Ovary (tissue), 9 donors: ENCODE data around the gene DAP. TPM values are rescaled to one million over a fixed set of nuclear protein-coding genes. Genes with fewer than 3 reads are reported as not detected.

Source experiments
- DNase-seq, 5 donors: peaks; one replicate each; pipeline ENCODE4 v3.0.0-alpha.2; 2019 to 2020
- H3K27ac ChIP-seq, 2 donors: fragments of 200-600 bp; one replicate each; pipeline versions ENCODE4 v1.5.1 to v1.8.0; 2019 to 2022
- H3K27me3 ChIP-seq: fragments of 200-600 bp; one replicate; pipeline ENCODE4 v1.8.0; 2022
- H3K36me3 ChIP-seq: fragments of 200-600 bp; sonication (generic); one replicate; pipeline ENCODE4 v1.5.1; 2019
- H3K4me1 ChIP-seq: one replicate; pipeline ENCODE4 v1.8.1; 2013; ENCODE audit warnings: mild to moderate bottlenecking, moderate library complexity; ENCODE audit not compliant: insufficient read depth
- H3K4me3 ChIP-seq: fragments of 200-600 bp; sonication (generic); one replicate; pipeline ENCODE4 v1.5.1; 2017
- H3K9me3 ChIP-seq, 2 donors: fragments of 200-600 bp in 1 of 2; sonication (generic) in 1 of 2; one replicate each; pipeline versions ENCODE4 v1.5.1 to v1.8.1; 2013 to 2019; ENCODE audit warnings: mild to moderate bottlenecking in 1 of 2, moderate library complexity in 1 of 2
- EP300 ChIP-seq: sonication (generic); formaldehyde crosslinking; IDR thresholded peaks from one replicate; pipeline ENCODE4 v1.6.1; 2017; ENCODE audit warnings: antibody characterized with exemption
- POLR2A ChIP-seq: fragments of 450-650 bp; IDR thresholded peaks from one replicate; pipeline ENCODE4 v1.6.1; 2017; ENCODE audit warnings: antibody characterized with exemption, mild to moderate bottlenecking, moderate library complexity
- WGBS, 3 donors: extraction: QIAGEN DNeasy Blood & Tissue Kit in 1 of 3; methylation state at CpG; one replicate each; pipeline versions ENCODE4 v1.1.5 to v1.1.7; 2013 to 2017; 5-methylcytosine and 5-hydroxymethylcytosine counted together
- intact Hi-C, 4 donors: fragments of 100-400 bp; cut with DNase I; formaldehyde crosslinking; loops; one replicate each; pipeline versions ENCODE4 v1.11.0 to v1.15.1; 2022 to 2023
- polyA plus RNA-seq, 2 donors: library from polyadenylated mRNA; stranded (reverse); fragments of 200-250 nt in 1 of 2; fragments of 350-450 nt in 1 of 2; fragmentation: Illumina TruSeq in 1 of 2; extraction: RNeasy Lipid Tissue Mini Kit (QIAGEN cat#74804) in 1 of 2; gene quantifications; one replicate each; pipeline ENCODE4 v1.2.3, GENCODE V29; 2013 to 2014
- total RNA-seq, 7 donors: library from RNA; depleted of rRNA in 2 of 7; stranded (reverse); fragments of >200 nt in 2 of 7; fragmentation: NEBNext Ultra II Directional in 3 of 7; extraction: Animal tissue kit (Norgen Biotek cat#: 25700) in 3 of 7; gene quantifications; one replicate each; pipeline versions ENCODE4 v1.1.0 to v1.2.4, GENCODE V29; 2016 to 2023
- TF ChIP-seq, protein P1 (sequence below), 3 donors: fragments of 450-650 bp in 2 of 3; fragments of 200-600 bp in 1 of 3; IDR thresholded peaks; one replicate each; pipeline versions ENCODE4 v1.5.1 to v1.8.0; 2016 to 2022; ENCODE audit warnings: antibody characterized with exemption in 3 of 3, mild to moderate bottlenecking in 1 of 3
- donor health status: DM: no; HTN: no; CAD: no; lungs with moderate emphysema.
- donor health status: DM: no; HTN: no; CAD: no.
- donor health status: Bipolar disorder and iron deficiency.
- donor health status: DM: yes; HTN: yes; CAD: no.
- donor health status: DM: no; HTN: no; CAD: no.
- donor health status: DM: yes; HTN: yes; CAD: no.

DAP gene
- total and polyA plus RNA-seq, 9 donors, result 32.0 to 159 (median 88.5) TPM

DNA sequence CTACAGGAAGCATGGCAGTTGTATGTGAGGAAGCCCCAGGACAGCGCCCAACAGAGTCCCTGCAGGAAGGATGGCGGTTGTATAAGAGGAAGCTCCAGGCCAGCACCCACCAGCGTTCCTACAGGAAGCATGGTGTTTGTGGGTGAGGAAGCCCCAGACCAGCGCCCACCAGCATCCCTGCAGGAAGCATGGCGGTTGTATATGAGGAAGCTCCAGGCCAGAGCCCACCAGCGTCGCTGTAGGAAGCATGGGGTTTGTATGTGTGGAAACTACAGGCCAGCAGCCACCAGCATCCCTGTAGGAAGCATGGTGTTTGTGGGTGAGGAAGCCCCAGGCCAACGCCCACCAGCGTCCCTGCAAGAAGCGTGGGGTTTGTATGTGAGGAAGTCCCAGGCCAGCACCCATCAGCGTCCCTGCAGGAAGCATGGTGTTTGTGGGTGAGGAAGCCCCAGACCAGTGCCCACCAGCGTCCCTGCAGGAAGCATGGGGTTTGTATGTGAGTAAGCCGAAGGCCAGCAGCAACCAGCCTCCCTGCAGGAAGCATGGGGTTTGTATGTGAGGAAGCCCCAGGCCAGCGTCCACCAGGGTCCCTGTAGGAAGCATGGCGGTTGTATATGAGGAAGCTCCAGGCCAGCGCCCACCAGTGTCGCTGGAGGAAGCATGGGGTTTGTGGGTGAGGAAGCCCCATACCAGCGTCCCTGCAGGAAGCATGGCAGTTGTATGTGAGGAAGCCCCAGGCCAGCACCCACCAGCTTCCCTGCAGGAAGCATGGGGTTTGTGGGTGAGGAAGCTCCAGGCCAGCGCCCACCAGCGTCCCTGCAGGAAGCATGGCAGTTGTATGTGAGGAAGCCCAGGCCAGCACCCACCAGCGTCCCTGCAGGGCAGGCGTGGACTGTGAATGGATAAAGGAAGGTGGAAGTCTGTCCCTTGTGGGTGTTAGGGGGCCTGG lies 79.0 kb downstream of the DAP start:
- TF ChIP-seq, protein P1, sequence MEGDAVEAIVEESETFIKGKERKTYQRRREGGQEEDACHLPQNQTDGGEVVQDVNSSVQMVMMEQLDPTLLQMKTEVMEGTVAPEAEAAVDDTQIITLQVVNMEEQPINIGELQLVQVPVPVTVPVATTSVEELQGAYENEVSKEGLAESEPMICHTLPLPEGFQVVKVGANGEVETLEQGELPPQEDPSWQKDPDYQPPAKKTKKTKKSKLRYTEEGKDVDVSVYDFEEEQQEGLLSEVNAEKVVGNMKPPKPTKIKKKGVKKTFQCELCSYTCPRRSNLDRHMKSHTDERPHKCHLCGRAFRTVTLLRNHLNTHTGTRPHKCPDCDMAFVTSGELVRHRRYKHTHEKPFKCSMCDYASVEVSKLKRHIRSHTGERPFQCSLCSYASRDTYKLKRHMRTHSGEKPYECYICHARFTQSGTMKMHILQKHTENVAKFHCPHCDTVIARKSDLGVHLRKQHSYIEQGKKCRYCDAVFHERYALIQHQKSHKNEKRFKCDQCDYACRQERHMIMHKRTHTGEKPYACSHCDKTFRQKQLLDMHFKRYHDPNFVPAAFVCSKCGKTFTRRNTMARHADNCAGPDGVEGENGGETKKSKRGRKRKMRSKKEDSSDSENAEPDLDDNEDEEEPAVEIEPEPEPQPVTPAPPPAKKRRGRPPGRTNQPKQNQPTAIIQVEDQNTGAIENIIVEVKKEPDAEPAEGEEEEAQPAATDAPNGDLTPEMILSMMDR (IDR thresholded peaks at IDR 0.05), result no peak
- TF ChIP-seq EP300 (no peak), POLR2A (no peak)
- 88 to 94% (median 89%) methylated on average over 22 of the region's 22 CpGs for WGBS, 3 donors
- no peak overlapping the region for H3K4me3 ChIP-seq
- H3K36me3 ChIP-seq, result no peaks in the 10 kb centered on the region
- no peak for DNase-seq
- H3K4me1 ChIP-seq, result no peaks in the 10 kb centered on the region
- H3K27me3 ChIP-seq, result no peaks in the 10 kb centered on the region
- H3K9me3 ChIP-seq, result no peaks in the 10 kb centered on the region
- intact Hi-C loops, result no loop called here
- no peak overlapping the region for H3K27ac ChIP-seq

DNA sequence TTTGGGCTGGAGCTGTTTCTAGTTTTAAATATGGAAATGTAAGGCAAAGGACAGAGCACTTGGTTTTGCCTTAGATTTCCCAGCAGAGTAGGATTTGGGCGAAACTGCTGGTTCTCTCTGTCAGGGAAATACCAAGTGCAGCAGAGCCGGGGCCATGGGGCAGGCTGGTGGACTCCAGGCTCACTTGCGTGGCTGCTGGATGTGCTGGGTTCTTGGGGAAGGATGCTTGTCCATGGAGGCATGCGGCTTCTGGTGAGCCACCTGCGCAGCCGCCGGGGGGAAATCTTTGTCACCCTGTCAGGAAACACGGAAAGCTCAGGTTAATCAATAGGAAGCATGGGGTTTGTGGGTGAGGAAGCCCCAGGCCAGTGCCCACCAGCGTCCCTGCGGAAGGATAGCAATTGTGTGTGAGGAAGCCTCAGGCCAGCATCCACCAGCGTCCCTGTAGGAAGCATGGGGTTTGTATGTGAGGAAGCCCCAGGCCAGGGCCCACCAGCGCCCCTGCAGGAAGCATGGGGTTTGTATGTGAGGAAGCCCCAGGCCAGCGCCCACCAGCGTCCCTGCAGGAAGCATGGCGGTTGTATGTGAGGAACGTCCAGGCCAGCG lies 80.1 kb downstream of the DAP start:
- H3K36me3 ChIP-seq, result no peaks in the 10 kb centered on the region
- 94 to 96% (median 96%) methylated on average over 17 of the region's 17 CpGs for WGBS, 3 donors
- intact Hi-C loops, result no loop called here

DNA sequence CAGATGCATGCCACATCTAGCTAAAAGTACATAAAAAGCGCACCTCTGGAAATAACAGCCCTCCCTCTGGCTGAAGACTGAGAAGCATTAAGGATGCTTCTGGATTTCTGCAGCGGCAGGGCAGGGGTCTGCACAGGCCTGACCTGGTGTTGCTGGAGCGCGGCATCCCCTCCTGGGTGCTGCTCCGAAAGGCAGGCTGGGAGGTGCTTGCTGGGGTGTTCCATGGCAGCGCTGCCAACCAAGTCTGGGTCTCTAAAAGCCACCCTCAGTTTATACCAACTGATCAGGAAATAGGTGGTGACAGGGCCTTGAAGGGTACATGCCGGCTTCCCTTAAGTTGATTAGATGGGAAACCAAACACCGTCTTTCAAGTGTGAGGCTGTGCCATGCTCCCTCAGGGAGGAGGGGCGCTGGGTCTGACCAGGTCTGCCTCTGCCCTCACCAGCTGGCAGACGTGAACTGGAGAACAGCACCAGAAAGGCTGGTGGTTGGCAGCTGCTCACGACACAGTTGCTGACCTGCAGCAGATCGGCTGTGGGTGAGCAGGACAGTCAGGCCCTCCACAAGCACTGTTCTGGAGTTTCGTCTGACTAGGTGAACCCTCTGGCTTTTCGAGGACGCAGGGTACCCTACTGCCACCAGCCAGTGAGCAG lies 81.6 kb downstream of the DAP start:
- Histone ChIP-seq H3K9me3 (no peaks in the 10 kb centered on the region), H3K36me3 (no peaks in the 10 kb centered on the region), H3K27me3 (no peaks in the 10 kb centered on the region), H3K4me1 (no peaks in the 10 kb centered on the region), H3K27ac (no peak overlapping the region), H3K4me3 (no peak overlapping the region)
- WGBS, 3 donors, result 90 to 92% (median 92%) methylated on average over 15 of the region's 15 CpGs
- no peak for DNase-seq
- intact Hi-C loops, result no loop called here
- TF ChIP-seq POLR2A, result no peak
- no peak for TF ChIP-seq EP300

More for the DNA sequence above, 80.1 kb downstream of the DAP start:
- Histone ChIP-seq H3K27ac (no peak overlapping the region), H3K9me3 (no peaks in the 10 kb centered on the region), H3K27me3 (no peaks in the 10 kb centered on the region), H3K4me3 (no peak overlapping the region), H3K4me1 (no peaks in the 10 kb centered on the region)
- TF ChIP-seq POLR2A (no peak), EP300 (no peak)
- TF ChIP-seq, protein P1 (IDR thresholded peaks at IDR 0.05), result no peak
- DNase-seq, result no peak

DNA sequence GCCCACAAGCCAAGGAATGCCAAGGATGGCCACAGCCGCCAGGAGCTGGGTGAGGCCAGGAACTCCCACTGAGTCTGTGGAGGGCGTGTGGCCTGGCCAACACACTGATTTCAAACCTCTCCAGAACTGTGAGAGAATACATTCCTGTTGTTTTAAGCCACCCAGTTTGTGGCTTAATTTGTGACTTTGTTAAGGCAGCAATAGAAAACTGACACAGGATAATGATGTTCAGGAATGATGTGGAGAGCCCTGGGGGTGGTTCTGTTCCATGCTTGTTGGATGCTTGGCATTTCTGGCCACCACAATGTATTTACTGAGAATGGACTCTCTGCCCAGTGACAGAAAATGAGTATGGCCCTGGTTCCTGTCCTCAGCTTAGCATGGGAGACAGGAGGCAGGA lies 82.8 kb downstream of the DAP start:
- DNase-seq, result no peak
- Histone ChIP-seq H3K27me3 (no peaks in the 10 kb centered on the region), H3K4me3 (no peak overlapping the region), H3K4me1 (no peaks in the 10 kb centered on the region), H3K36me3 (no peaks in the 10 kb centered on the region), H3K9me3 (no peaks in the 10 kb centered on the region), H3K27ac (no peak overlapping the region)
- TF ChIP-seq, protein P1 (IDR thresholded peaks at IDR 0.05), result no peak
- no peak for TF ChIP-seq POLR2A
- TF ChIP-seq EP300, result no peak
- WGBS, 3 donors, result 89 to 98% (median 95%) methylated on average over 2 of the region's 2 CpGs
- intact Hi-C loops, result no loop called here
